ENCODE results near the gene TMX1.

DNA sequence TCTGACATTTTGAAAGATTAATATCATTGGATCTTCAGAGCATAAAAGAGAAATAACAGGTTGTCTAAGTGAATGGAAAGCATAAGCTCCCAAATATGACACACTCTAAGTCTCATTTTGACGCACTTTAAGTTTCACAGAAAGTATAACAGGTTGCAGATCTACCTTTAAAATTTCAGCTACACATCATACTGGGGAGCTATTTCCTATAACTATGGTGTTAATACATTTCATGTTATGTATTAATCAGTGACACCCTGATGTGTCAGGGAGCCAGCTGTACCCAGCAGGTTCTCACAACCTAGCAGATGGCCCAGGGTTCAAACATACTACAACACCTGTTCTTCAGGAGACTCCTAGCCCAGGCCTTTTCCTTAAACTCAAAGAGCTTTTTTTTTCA is 31.1 kb upstream of the TMX1 start:
- TF ChIP-seq EP300 (IDR thresholded peaks at IDR 0.05; ENCODE audit: borderline replicate concordance in 1 of 2, control insufficient read depth in 1 of 2, low read depth in 2 of 2, low read length in 2 of 2) = no peak
- TF ChIP-seq BRCA1 (IDR thresholded peaks at IDR 0.05; ENCODE audit: low read depth, low read length) = no peak
- TF ChIP-seq, protein P1, sequence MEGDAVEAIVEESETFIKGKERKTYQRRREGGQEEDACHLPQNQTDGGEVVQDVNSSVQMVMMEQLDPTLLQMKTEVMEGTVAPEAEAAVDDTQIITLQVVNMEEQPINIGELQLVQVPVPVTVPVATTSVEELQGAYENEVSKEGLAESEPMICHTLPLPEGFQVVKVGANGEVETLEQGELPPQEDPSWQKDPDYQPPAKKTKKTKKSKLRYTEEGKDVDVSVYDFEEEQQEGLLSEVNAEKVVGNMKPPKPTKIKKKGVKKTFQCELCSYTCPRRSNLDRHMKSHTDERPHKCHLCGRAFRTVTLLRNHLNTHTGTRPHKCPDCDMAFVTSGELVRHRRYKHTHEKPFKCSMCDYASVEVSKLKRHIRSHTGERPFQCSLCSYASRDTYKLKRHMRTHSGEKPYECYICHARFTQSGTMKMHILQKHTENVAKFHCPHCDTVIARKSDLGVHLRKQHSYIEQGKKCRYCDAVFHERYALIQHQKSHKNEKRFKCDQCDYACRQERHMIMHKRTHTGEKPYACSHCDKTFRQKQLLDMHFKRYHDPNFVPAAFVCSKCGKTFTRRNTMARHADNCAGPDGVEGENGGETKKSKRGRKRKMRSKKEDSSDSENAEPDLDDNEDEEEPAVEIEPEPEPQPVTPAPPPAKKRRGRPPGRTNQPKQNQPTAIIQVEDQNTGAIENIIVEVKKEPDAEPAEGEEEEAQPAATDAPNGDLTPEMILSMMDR (IDR thresholded peaks at IDR 0.05 in 2 of 3, conservative IDR thresholded peaks at IDR 0.05 in 1 of 3; ENCODE audit: control insufficient read depth in 2 of 3, extremely low read depth in 1 of 3, insufficient read depth in 1 of 3, low read depth in 3 of 3, low read length in 3 of 3) = no peak
